Sigmoid colon (tissue), 4 donors: Measurements from ENCODE around the gene KLHL15.

Source experiments
- EP300 ChIP-seq, 4 donors: sonication (generic); formaldehyde crosslinking; IDR thresholded peaks; one replicate each; pipeline ENCODE4 v1.6.1; 2017; ENCODE audit warnings: antibody characterized with exemption in 4 of 4
- TF ChIP-seq, protein P1 (sequence below), 4 experiments: fragments of 450-650 bp in 3 of 4; fragments of 200-600 bp in 1 of 4; IDR thresholded peaks; one replicate each; pipeline ENCODE4 v1.5.1; 2016 to 2019; ENCODE audit warnings: antibody characterized with exemption in 4 of 4, mild to moderate bottlenecking in 3 of 4, moderate library complexity in 2 of 4

DNA sequence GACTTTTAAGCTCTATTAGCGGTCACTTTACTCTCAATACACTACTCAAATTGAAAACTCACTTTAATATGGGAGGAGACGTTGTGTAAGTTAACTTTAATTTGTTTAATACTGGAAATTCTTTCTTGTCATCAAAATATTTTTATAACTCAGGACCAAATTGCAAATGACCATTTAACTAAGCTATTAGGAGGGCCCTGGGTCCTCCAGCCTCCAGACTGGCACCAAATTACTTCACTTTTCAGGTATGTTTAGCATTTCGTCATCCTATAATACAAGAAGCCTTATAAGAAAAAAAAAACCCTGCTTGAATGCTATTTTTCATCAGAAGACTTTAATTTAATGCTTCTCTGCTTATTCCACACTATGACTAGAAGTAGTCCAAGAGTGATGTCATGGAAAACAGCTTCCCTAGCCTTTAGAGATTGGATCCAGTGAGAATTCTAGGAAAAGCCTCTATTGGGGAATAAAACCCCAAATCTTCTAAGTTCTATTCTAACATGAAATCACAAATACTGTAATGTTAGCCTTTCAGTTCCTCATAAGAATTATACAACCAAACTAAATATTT is 6.6 kb downstream of the KLHL15 start:
- TF ChIP-seq, protein P1, sequence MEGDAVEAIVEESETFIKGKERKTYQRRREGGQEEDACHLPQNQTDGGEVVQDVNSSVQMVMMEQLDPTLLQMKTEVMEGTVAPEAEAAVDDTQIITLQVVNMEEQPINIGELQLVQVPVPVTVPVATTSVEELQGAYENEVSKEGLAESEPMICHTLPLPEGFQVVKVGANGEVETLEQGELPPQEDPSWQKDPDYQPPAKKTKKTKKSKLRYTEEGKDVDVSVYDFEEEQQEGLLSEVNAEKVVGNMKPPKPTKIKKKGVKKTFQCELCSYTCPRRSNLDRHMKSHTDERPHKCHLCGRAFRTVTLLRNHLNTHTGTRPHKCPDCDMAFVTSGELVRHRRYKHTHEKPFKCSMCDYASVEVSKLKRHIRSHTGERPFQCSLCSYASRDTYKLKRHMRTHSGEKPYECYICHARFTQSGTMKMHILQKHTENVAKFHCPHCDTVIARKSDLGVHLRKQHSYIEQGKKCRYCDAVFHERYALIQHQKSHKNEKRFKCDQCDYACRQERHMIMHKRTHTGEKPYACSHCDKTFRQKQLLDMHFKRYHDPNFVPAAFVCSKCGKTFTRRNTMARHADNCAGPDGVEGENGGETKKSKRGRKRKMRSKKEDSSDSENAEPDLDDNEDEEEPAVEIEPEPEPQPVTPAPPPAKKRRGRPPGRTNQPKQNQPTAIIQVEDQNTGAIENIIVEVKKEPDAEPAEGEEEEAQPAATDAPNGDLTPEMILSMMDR (IDR thresholded peaks at IDR 0.05), result no peak
- TF ChIP-seq EP300 (IDR thresholded peaks at IDR 0.05), result no peak
